ENCODE measurements around the gene SLC24A1.
A peak's percentile ranks its signal among the peaks of the same experiment; 100 is the strongest.

The SLC24A1 gene

DNA sequence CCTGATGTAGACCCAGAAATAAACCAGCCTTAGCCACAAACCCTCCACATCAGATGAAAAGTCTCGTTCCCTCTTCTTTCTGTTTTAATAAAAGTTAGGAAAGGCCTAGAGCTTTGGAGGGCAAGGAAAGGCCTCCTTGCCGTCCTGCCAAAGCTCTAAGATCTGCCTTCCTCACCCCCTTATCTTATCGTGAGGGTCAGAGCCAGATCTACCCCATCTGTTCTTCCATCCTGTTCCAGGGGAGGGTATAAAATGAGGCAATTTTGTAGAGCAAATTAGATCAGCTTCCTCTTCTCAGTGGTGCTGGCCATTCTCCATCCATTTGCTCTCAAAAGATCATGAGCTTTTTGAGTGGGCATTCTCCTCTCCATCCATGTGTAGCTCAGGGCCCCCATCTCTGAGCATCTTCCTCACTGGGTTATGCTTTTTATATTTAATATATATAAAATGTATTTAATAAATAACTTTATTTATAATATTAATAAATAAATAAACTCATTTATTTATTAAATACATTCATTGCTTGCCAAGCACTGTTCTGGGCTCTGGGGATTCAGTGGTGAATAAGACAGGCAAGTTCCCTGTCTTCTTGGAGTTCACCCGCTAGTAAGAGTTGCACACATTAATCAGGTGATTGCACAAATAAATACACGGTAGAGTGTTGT, 2.0 kb upstream of the SLC24A1 start:
- peak; percentile 77 for DNase-seq

GRCh38 chr15:65620833-65621232, 905 bp upstream of the SLC24A1 start:
- DNase-seq = no peak

GRCh38 chr15:65623103-65623502, 1.4 kb downstream of the SLC24A1 start:
- DNase-seq = no peak

- DNase-seq = no peak
These were observed 5.1 kb downstream of the SLC24A1 start for GRCh38 chr15:65626856-65627255.

GRCh38 chr15:65629548-65629947, 7.8 kb downstream of the SLC24A1 start:
- DNase-seq = no peak

DNA sequence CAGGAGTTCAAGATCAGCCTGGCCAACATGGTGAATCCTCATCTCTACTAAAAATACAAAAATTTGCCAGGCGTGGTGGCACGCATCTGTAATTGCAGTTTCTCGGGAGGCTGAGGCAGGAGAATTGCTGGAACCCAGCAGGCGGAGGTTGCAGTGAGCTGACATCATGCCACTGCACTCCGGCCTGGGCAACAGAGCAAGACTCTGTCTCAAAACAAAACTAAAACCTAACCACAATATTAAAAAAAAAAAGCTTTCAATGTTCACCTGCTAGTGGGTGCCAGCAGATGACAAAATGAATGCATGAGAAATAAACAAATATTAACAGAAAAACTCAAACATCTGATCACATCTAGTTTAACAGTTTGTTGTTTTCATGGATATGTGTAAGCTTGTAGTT, 9.0 kb downstream of the SLC24A1 start:
- DNase-seq = no peak

GRCh38 chr15:65631503-65631902, 9.8 kb downstream of the SLC24A1 start:
- no peak for DNase-seq

- DNase-seq = no peak
These were observed 11.1 kb downstream of the SLC24A1 start for GRCh38 chr15:65632780-65633375.

- no peak for DNase-seq
These were observed 12.0 kb downstream of the SLC24A1 start for GRCh38 chr15:65633752-65634151.

DNA sequence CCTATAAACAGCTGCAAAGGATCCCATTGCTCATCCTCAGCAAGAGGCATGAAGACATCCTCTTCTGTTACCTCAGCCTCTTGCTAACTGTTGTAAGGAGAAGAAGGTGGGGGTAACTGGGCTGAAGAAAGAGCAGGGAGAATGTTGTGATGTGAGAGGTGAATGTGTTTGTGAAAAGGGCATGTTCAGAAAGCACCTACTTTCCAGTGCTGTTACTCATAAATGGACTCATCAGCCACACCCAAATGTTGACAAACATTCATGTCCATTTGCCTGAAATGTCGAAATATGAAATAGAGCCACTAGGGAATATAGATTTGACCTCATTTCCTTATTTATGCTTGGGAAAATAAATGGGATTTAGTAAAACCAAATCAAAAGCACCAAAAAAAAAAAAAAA, 12.6 kb downstream of the SLC24A1 start:
- no peak for DNase-seq

DNA sequence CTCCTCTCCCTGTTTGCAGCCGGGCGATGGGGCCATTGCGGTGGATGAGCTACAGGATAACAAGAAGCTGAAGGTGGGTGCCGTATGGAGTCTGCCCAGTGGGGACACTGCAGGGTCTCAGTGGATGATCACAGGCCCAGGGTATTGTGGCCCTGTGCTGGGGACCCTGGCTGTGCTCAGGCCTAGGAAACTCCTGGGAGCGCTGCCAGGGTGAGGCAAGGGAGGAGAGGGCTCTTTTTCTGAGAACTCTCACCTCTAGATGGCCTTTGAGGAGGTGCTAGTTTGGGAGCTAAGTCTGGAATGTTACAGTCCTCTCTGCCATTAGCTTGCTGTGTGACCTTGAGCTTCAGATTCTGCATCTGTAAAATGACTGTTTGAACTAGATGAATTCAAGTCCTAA, 16.4 kb downstream of the SLC24A1 start:
- no peak for DNase-seq

- DNase-seq = peak; percentile 89
These were observed 16.9 kb downstream of the SLC24A1 start for GRCh38 chr15:65638681-65639089.

DNA sequence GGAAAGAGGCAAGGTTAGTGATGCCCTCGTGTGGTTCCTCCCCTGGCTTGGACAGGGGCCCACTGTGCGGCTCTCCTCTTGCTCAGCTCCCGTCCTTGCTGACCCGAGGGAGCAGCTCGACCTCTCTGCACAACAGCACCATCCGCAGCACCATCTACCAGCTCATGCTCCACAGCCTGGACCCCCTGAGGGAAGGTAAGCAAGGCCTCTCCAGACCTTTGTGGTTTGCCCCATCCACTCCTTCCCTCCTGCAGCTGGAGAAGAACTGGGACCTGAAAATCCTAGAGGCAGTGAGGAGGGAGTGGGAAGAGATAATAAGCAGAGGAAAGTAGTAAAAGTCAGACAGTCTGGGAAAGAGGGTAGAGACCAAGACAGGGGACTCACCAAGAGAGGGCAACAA, 17.8 kb downstream of the SLC24A1 start:
- DNase-seq = no peak

DNA sequence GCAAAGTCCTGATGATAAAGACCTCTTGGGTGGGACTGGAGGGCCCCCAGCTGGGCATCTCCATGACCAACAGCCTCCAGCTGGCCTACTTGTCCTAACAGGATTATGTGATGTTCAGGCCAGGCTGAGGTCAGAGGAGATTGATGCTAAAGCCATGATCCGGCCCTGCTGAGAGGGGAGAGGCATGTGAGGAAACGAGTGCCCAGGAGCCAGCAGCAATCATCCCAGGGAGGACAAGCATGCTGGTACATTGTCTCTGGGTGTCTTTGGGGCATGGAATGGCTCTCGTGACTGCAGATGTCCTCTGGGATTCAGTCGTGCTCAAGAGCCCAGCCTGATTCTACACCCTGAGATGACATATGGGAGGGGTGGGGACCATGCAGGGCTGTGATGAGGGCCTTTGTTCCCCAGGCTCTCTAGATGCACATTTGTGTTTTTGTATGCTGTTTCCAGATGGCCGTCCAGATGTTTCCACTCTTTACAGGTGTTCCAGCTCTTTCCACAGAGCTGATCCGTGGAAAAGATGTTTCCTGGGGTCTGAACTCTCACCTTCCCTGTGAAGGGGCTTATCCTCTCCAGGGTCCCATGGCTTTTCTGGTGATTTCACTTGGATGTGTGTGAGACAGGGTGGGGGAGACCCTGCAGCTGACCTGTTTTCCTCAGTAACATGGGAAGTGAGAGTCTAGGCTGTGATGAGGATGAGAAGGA, 20.2 kb downstream of the SLC24A1 start:
- peak; percentile 15 for DNase-seq

DNA sequence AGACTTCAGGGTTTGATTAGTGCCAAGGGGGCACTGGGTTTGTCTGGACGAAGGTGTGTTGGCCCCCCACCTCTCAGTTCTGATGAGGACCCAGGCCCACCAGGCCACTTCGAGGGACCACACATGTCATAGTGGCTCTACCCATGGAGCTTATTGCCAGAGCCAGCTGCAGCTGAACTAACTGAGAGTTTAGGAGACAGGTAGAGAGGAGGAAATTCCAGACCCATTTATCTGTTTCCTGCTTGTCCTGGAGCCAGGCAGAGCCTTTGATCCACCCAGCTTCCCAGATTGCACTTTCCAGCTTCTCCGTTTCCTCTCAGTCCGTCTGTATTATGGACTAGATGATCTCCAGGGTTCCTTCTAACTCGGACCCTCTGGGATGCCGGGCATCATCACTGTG, 20.9 kb downstream of the SLC24A1 start:
- no peak for DNase-seq

GRCh38 chr15:65644282-65644681, 22.5 kb downstream of the SLC24A1 start:
- no peak for DNase-seq

- DNase-seq = no peak
These were observed 23.7 kb downstream of the SLC24A1 start for GRCh38 chr15:65645392-65645791.

DNA sequence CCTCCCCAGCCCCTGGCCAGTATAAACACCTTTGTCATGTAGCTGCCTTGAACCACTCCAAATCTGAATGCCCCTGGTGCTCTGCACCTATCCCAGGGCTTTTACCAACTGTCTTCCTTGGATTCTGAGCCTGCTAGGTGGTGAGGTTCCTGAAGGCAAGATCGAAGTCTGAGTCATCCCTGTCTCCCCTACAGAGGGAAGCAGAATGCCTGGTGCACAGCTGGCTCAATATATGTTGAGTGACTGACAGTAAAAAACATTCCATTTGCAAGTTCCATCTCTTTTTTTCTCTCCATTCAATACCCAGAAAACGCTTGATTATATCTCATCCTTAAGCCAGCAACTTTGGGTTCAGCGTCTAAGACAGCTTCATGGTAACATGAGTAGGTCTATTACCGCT, 24.7 kb downstream of the SLC24A1 start:
- no peak for DNase-seq

- DNase-seq = no peak
These were observed 28.7 kb downstream of the SLC24A1 start for GRCh38 chr15:65650312-65651041.

- no peak for DNase-seq
These were observed 29.2 kb downstream of the SLC24A1 start for GRCh38 chr15:65651042-65651322.

DNA sequence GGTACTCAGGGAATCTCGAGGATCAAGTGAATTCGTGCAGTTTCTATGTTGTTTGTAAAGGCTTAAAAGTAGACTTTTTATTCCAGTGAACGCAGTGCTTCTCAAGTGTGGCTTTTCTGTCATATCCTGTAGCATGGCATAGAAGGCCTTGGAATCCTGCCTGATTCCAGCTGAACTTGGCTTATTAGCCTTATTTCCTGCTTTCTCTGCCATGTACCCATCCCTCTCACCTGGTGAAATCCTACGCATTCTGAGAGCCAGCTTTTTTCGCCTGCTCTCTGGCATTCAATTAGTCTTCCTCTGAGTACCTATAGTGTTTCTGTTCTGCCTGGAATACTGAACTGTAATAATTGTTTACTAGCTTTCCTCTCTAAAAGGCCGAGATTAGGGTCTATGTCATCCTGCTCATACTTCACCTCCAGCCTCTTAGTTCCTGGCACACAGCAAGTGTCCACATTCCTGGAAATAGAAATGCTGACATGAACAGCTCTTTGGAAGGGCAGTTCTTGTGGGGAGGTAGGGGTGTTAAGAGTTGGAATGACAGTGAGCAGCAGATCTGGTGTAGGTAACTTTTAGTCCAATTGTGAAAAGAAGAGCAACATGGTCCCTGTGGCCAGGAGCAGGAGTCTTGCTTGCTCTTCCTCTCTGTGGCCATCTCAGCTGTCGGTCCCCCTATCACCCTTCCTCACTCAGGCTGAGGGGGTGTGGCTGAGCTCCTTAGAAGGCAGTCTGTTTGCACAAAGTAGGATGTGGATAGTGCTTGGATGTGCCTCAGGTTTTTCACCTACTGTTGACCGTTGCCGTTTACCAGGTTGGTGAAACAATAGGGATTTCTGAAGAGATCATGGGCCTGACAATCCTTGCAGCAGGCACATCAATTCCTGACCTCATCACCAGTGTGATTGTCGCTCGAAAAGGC, 30.4 kb downstream of the SLC24A1 start:
- DNase-seq = no peak

- DNase-seq = no peak
These were observed 31.6 kb downstream of the SLC24A1 start for GRCh38 chr15:65653341-65653740.
